K562 (cell line): ENCODE results near the gene MYH11.

Source experiments
- EP300 ChIP-seq: IDR thresholded peaks from 2 replicates; pipeline ENCODE4 v1.6.1; 2012; ENCODE audit warnings: low read length, improper control_type of control experiment
- MAZ ChIP-seq, 2 experiments: fragments of 450-650 bp in 1 of 2; sonication (generic) in 1 of 2; formaldehyde crosslinking; IDR thresholded peaks in 1 of 2; conservative IDR thresholded peaks in 1 of 2; 2 replicates each; pipeline versions ENCODE4 v1.4.0 to v1.5.0; 2020; ENCODE audit warnings: mild to moderate bottlenecking in 1 of 2, missing genetic modification reagents in 1 of 2
- PCBP1 ChIP-seq: fragments of 200-400 bp; formaldehyde crosslinking; IDR thresholded peaks from 2 replicates; pipeline ENCODE4 v1.6.1; 2018; ENCODE audit warnings: mild to moderate bottlenecking, low read depth, low read length; ENCODE audit not compliant: poor library complexity, severe bottlenecking
- ZNF274 ChIP-seq: IDR thresholded peaks from 2 replicates; pipeline ENCODE4 v1.6.1; 2011; ENCODE audit warnings: low read depth, mild to moderate bottlenecking, low read length, moderate library complexity, borderline replicate concordance

DNA sequence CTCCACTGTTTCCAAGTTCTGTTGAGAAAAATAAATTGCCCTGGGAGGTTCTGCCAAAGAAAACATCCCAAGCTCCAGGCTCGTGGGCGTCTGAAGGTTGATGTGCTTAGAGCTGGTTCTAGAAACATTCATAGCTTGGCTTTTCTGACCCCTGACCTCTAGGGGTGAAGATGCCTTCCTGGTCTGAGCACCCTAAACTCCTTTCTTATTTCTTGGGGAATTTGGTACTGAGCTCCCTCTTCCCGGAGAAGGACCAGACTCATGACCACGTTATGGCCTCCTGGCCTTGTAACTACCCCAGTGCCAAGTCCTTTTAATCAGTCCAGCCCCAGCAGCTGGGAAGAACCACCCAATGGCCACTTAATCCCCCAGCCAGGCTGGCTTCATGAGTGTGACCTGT, 66.4 kb downstream of the MYH11 start:
- no peak for TF ChIP-seq PCBP1
- no peak for TF ChIP-seq MAZ (CRISPR knock-in tag; conservative IDR thresholded peaks at IDR 0.05 in 1 of 2, IDR thresholded peaks at IDR 0.05 in 1 of 2)
- TF ChIP-seq ZNF274, result no peak
- TF ChIP-seq EP300, result no peak
